GM23338 (cell line): ENCODE measurements around the gene TLX1. TPM values are rescaled to one million over a fixed set of nuclear protein-coding genes. Genes with fewer than 3 reads are reported as not detected.

Experiments
- ATAC-seq: fragments of 200-7000 bp; cut with Tn5 transposase; 3 replicates; pipeline ENCODE4 v1.9.1; 2020
- DNase-seq: peaks from one replicate; pipeline ENCODE4 v3.0.0-alpha.2; 2015; ENCODE audit warnings: low spot score
- H2AFZ ChIP-seq: fragments of 200-600 bp; sonication (generic); 2 replicates; pipeline ENCODE4 v1.8.0; 2016; ENCODE audit warnings: antibody characterized with exemption, mild to moderate bottlenecking, moderate library complexity
- H3F3A ChIP-seq: fragments of 200-600 bp; sonication (generic); replicated peaks from 2 replicates; pipeline ENCODE4 v1.8.0; 2017; ENCODE audit warnings: antibody characterized with exemption, mixed run types, low read depth
- H3K27ac ChIP-seq: fragments of 200-600 bp; sonication (generic); 2 replicates; pipeline ENCODE4 v1.6.1; 2016; ENCODE audit warnings: low read depth
- H3K27me3 ChIP-seq: fragments of 200-600 bp; sonication (generic); 2 replicates; pipeline ENCODE4 v1.8.0; 2016; ENCODE audit warnings: mild to moderate bottlenecking, mixed run types, moderate library complexity; ENCODE audit not compliant: insufficient read depth
- H3K36me3 ChIP-seq: fragments of 200-600 bp; sonication (generic); 2 replicates; pipeline ENCODE4 v1.8.0; 2016; ENCODE audit warnings: mild to moderate bottlenecking; ENCODE audit not compliant: insufficient read depth
- H3K4me1 ChIP-seq: fragments of 200-600 bp; sonication (generic); 2 replicates; pipeline ENCODE4 v1.8.0; 2016; ENCODE audit warnings: mild to moderate bottlenecking, moderate library complexity; ENCODE audit not compliant: insufficient read depth
- H3K4me2 ChIP-seq: fragments of 200-600 bp; sonication (generic); 2 replicates; pipeline ENCODE4 v1.7.1; 2017; ENCODE audit warnings: mixed run types
- H3K4me3 ChIP-seq: fragments of 200-600 bp; sonication (generic); 2 replicates; pipeline ENCODE4 v1.6.1; 2016; ENCODE audit warnings: mixed run types
- H3K79me2 ChIP-seq: fragments of 200-600 bp; sonication (generic); replicated peaks from 2 replicates; pipeline ENCODE4 v1.8.0; 2017; ENCODE audit warnings: mild to moderate bottlenecking; ENCODE audit not compliant: insufficient read depth
- H3K9me2 ChIP-seq: fragments of 200-600 bp; sonication (generic); 2 replicates; pipeline ENCODE4 v1.8.0; 2017; ENCODE audit not compliant: insufficient read depth
- H4K20me1 ChIP-seq: fragments of 200-600 bp; sonication (generic); replicated peaks from 2 replicates; pipeline ENCODE4 v1.8.0; 2017; ENCODE audit warnings: mild to moderate bottlenecking; ENCODE audit not compliant: insufficient read depth
- H3K27ac Mint-ChIP-seq: 2 replicates; pipeline ENCODE4 v1.8.0; 2020; ENCODE audit warnings: inconsistent platforms, mild to moderate bottlenecking, moderate library complexity, mixed read lengths
- H3K27me3 Mint-ChIP-seq: 3 replicates; pipeline ENCODE4 v1.8.0; 2022; ENCODE audit warnings: low read depth, mild to moderate bottlenecking, moderate library complexity, mixed read lengths, inconsistent platforms; ENCODE audit not compliant: insufficient read depth, poor library complexity
- H3K36me3 Mint-ChIP-seq: 3 replicates; pipeline ENCODE4 v1.8.0; 2021; ENCODE audit warnings: low read depth, mild to moderate bottlenecking, inconsistent platforms, moderate library complexity, mixed read lengths
- H3K4me1 Mint-ChIP-seq: 3 replicates; pipeline ENCODE4 v1.8.0; 2020; ENCODE audit warnings: mild to moderate bottlenecking, inconsistent platforms, mixed read lengths
- H3K4me3 Mint-ChIP-seq: 3 replicates; pipeline ENCODE4 v1.8.0; 2021; ENCODE audit warnings: moderate library complexity, mild to moderate bottlenecking, inconsistent platforms, mixed read lengths
- H3K9me3 Mint-ChIP-seq: 3 replicates; pipeline ENCODE4 v1.8.0; 2020; ENCODE audit warnings: moderate library complexity, mild to moderate bottlenecking, inconsistent platforms, mixed read lengths
- CREB1 ChIP-seq: fragments of 250-450 bp; sonication (Bioruptor Pico); IDR thresholded peaks from 2 replicates; pipeline ENCODE4 v1.5.0; 2020; ENCODE audit warnings: low read depth, mild to moderate bottlenecking, moderate library complexity
- EZH2 ChIP-seq: fragments of 200-600 bp; sonication (generic); IDR thresholded peaks from one replicate; pipeline ENCODE4 v1.8.0; 2017; ENCODE audit warnings: antibody characterized with exemption, mild to moderate bottlenecking, low read depth; ENCODE audit not compliant: unreplicated experiment
- NANOG ChIP-seq: IDR thresholded peaks from 2 replicates; pipeline ENCODE4 v1.6.1; 2016; ENCODE audit warnings: antibody characterized with exemption, borderline replicate concordance
- POLR2AphosphoS5 ChIP-seq: IDR thresholded peaks from 2 replicates; pipeline ENCODE4 v1.6.1; 2016; ENCODE audit warnings: antibody characterized with exemption, low read depth
- STAT1 ChIP-seq: IDR thresholded peaks from one replicate; pipeline ENCODE4 v1.6.1; 2016; ENCODE audit warnings: antibody characterized with exemption; ENCODE audit not compliant: unreplicated experiment
- ZNF114 ChIP-seq: fragments of 250-450 bp; sonication (Bioruptor Pico); IDR thresholded peaks from 2 replicates; pipeline ENCODE4 v1.5.0; 2020; ENCODE audit warnings: mild to moderate bottlenecking, moderate library complexity
- ZNF331 ChIP-seq: fragments of 250-450 bp; sonication (Bioruptor Pico); IDR thresholded peaks from 2 replicates; pipeline ENCODE4 v1.5.0; 2020; ENCODE audit warnings: low read depth, mild to moderate bottlenecking, moderate library complexity
- polyA plus RNA-seq: library from polyadenylated mRNA; unstranded; fragments of >200 nt; fragmentation: Nextera tagmentation; extraction: Ambion mirVana; gene quantifications from 2 replicates; pipeline ENCODE4 v1.2.1, GENCODE V29; 2016
- total RNA-seq: library from RNA; depleted of rRNA; stranded (reverse); fragments of >200 nt; shearing (Covaris generic); gene quantifications from 2 replicates; pipeline ENCODE4 v1.2.3, GENCODE V29; 2014
- TF ChIP-seq, protein P1 (sequence below): fragments of 250-450 bp; sonication (Bioruptor Pico); IDR thresholded peaks from 2 replicates; pipeline ENCODE4 v1.5.0; 2020; ENCODE audit warnings: mild to moderate bottlenecking, moderate library complexity

The TLX1 gene
- total and polyA plus RNA-seq, 2 experiments from 2014 or later, result not detected

DNA sequence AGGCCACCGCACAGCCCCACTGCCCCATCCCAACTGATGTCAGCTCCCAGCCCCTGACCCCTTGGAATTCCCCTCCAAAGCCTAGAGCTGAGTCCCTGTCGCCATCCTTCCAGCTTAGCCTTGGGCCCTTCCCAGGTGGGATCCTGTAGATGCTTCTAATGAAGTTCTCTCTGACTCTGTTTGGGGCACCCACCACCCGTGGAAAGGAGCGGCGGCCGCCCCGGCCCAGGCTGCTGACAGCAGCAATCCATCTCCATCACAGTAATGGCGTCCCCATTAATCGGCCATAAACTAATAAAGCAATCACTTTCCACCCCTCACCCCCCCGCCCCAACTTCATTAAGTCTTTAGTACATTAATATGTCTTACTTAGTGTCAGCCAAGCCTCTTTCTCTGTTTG is 43.7 kb upstream of the TLX1 start:
- no peaks in the 10 kb centered on the region for H3K9me3 Mint-ChIP-seq
- Histone ChIP-seq H3F3A (no peaks in the 10 kb centered on the region), H2AFZ (no peak overlapping the region), H3K9me2 (no peaks in the 10 kb centered on the region), H3K27ac (no peak overlapping the region), H3K36me3 (no peaks in the 10 kb centered on the region), H3K4me2 (no peak overlapping the region), H3K79me2 (no peaks in the 10 kb centered on the region), H3K4me3 (no peak overlapping the region), H3K4me1 (no peaks in the 10 kb centered on the region), H3K27me3 (peaks cover 9% of the 10 kb centered on the region; the same call in 1 of the 2 replicates), H4K20me1 (no peaks in the 10 kb centered on the region)
- H3K4me3 Mint-ChIP-seq, result no peak overlapping the region
- no peak for ATAC-seq
- H3K36me3 Mint-ChIP-seq, result no peaks in the 10 kb centered on the region
- TF ChIP-seq NANOG (no peak), STAT1 (no peak), ZNF114 (no peak)
- TF ChIP-seq, protein P1, sequence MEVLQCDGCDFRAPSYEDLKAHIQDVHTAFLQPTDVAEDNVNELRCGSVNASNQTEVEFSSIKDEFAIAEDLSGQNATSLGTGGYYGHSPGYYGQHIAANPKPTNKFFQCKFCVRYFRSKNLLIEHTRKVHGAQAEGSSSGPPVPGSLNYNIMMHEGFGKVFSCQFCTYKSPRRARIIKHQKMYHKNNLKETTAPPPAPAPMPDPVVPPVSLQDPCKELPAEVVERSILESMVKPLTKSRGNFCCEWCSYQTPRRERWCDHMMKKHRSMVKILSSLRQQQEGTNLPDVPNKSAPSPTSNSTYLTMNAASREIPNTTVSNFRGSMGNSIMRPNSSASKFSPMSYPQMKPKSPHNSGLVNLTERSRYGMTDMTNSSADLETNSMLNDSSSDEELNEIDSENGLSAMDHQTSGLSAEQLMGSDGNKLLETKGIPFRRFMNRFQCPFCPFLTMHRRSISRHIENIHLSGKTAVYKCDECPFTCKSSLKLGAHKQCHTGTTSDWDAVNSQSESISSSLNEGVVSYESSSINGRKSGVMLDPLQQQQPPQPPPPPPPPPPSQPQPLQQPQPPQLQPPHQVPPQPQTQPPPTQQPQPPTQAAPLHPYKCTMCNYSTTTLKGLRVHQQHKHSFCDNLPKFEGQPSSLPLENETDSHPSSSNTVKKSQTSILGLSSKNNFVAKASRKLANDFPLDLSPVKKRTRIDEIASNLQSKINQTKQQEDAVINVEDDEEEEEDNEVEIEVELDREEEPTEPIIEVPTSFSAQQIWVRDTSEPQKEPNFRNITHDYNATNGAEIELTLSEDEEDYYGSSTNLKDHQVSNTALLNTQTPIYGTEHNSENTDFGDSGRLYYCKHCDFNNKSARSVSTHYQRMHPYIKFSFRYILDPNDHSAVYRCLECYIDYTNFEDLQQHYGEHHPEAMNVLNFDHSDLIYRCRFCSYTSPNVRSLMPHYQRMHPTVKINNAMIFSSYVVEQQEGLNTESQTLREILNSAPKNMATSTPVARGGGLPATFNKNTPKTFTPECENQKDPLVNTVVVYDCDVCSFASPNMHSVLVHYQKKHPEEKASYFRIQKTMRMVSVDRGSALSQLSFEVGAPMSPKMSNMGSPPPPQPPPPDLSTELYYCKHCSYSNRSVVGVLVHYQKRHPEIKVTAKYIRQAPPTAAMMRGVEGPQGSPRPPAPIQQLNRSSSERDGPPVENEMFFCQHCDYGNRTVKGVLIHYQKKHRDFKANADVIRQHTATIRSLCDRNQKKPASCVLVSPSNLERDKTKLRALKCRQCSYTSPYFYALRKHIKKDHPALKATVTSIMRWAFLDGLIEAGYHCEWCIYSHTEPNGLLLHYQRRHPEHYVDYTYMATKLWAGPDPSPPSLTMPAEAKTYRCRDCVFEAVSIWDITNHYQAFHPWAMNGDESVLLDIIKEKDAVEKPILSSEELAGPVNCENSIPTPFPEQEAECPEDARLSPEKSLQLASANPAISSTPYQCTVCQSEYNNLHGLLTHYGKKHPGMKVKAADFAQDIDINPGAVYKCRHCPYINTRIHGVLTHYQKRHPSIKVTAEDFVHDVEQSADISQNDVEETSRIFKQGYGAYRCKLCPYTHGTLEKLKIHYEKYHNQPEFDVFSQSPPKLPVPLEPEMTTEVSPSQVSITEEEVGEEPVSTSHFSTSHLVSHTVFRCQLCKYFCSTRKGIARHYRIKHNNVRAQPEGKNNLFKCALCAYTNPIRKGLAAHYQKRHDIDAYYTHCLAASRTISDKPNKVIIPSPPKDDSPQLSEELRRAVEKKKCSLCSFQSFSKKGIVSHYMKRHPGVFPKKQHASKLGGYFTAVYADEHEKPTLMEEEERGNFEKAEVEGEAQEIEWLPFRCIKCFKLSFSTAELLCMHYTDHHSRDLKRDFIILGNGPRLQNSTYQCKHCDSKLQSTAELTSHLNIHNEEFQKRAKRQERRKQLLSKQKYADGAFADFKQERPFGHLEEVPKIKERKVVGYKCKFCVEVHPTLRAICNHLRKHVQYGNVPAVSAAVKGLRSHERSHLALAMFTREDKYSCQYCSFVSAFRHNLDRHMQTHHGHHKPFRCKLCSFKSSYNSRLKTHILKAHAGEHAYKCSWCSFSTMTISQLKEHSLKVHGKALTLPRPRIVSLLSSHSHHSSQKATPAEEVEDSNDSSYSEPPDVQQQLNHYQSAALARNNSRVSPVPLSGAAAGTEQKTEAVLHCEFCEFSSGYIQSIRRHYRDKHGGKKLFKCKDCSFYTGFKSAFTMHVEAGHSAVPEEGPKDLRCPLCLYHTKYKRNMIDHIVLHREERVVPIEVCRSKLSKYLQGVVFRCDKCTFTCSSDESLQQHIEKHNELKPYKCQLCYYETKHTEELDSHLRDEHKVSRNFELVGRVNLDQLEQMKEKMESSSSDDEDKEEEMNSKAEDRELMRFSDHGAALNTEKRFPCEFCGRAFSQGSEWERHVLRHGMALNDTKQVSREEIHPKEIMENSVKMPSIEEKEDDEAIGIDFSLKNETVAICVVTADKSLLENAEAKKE, result no peak
- H3K27ac Mint-ChIP-seq, result no peak overlapping the region
- no peak for DNase-seq
- no peaks in the 10 kb centered on the region for H3K4me1 Mint-ChIP-seq
- peaks cover 12% of the 10 kb centered on the region for H3K27me3 Mint-ChIP-seq

DNA sequence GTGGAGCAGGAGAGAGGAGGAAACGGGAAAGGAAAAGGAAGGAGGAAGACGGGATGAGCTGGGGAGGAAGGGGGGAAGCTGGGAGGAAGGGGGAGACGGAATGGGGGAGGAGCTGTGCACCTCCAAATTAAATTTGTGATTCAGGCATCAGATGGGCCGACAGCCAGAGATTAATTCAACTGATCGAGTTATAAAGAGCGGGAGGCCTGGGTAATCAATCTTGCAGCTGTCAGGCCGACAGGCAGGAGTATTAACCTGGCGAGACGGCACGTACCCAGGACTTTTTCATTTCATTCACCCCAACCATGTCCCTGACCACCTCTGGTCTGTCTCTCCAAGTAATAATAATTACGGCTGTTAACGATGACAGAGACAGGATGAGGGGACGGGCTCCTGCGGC is 43.1 kb upstream of the TLX1 start:
- no peaks in the 10 kb centered on the region for H3K9me2 ChIP-seq
- no peak overlapping the region for H3K27ac ChIP-seq
- Mint-ChIP-seq H3K27ac (no peak overlapping the region), H3K27me3 (peaks cover 13% of the 10 kb centered on the region), H3K36me3 (no peaks in the 10 kb centered on the region), H3K9me3 (no peaks in the 10 kb centered on the region), H3K4me3 (no peak overlapping the region), H3K4me1 (peaks cover 4% of the 10 kb centered on the region; the same call in 1 of the 3 replicates)
- H3K27me3 ChIP-seq, result 0 out of 2 replicates have a peak, but pooled peaks cover 7% of the 10 kb centered on the region
- no peaks in the 10 kb centered on the region for H4K20me1 ChIP-seq
- no peak overlapping the region for H2AFZ ChIP-seq
- no peaks in the 10 kb centered on the region for H3K4me1 ChIP-seq
- no peaks in the 10 kb centered on the region for H3F3A ChIP-seq
- H3K36me3 ChIP-seq, result no peaks in the 10 kb centered on the region
- ATAC-seq (no peak), DNase-seq (no peak)
- TF ChIP-seq EZH2 (no peak), POLR2AphosphoS5 (no peak), NANOG (no peak), CREB1 (CRISPR knock-in tag) (no peak), ZNF331 (CRISPR knock-in tag) (no peak)
- H3K79me2 ChIP-seq, result no peaks in the 10 kb centered on the region
- H3K4me3 ChIP-seq, result no peak overlapping the region
- H3K4me2 ChIP-seq, result no peak overlapping the region
